ENCODE results near the gene PTPRA.

DNA sequence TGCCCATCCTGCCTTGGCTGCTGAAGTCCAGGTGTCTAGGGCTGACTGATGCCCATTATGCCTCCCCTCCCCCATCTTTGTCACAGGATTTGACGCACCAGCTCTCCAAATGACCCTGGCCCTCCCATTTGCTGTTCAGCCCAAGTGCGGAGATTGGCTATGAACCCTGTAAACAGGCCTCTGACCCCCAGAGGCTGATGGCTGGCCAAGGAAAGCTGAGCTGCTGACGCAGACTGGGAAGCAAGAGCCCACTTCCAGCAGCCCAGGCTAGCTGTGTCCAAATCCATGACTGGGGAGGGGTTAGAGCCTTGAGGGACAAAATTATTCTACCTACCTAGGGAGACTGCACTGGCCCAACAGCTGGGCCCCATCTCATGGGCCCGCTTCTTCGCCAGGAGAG is 169.3 kb downstream of the PTPRA start:
- no peak for TF ChIP-seq GABPA (IDR thresholded peaks at IDR 0.05 in 1 of 2, conservative IDR thresholded peaks at IDR 0.05 in 1 of 2)
- TF ChIP-seq HNF4G (IDR thresholded peaks at IDR 0.05), result no peak
- TF ChIP-seq, protein P1, sequence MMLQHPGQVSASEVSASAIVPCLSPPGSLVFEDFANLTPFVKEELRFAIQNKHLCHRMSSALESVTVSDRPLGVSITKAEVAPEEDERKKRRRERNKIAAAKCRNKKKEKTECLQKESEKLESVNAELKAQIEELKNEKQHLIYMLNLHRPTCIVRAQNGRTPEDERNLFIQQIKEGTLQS (IDR thresholded peaks at IDR 0.05), result no peak
- TF ChIP-seq, protein P2, sequence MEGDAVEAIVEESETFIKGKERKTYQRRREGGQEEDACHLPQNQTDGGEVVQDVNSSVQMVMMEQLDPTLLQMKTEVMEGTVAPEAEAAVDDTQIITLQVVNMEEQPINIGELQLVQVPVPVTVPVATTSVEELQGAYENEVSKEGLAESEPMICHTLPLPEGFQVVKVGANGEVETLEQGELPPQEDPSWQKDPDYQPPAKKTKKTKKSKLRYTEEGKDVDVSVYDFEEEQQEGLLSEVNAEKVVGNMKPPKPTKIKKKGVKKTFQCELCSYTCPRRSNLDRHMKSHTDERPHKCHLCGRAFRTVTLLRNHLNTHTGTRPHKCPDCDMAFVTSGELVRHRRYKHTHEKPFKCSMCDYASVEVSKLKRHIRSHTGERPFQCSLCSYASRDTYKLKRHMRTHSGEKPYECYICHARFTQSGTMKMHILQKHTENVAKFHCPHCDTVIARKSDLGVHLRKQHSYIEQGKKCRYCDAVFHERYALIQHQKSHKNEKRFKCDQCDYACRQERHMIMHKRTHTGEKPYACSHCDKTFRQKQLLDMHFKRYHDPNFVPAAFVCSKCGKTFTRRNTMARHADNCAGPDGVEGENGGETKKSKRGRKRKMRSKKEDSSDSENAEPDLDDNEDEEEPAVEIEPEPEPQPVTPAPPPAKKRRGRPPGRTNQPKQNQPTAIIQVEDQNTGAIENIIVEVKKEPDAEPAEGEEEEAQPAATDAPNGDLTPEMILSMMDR (IDR thresholded peaks at IDR 0.05; ENCODE audit: low read depth, low read length, missing input control), result no peak
- peak; percentile 82 for TF ChIP-seq SP1 (IDR thresholded peaks at IDR 0.05)
- TF ChIP-seq, protein P3, sequence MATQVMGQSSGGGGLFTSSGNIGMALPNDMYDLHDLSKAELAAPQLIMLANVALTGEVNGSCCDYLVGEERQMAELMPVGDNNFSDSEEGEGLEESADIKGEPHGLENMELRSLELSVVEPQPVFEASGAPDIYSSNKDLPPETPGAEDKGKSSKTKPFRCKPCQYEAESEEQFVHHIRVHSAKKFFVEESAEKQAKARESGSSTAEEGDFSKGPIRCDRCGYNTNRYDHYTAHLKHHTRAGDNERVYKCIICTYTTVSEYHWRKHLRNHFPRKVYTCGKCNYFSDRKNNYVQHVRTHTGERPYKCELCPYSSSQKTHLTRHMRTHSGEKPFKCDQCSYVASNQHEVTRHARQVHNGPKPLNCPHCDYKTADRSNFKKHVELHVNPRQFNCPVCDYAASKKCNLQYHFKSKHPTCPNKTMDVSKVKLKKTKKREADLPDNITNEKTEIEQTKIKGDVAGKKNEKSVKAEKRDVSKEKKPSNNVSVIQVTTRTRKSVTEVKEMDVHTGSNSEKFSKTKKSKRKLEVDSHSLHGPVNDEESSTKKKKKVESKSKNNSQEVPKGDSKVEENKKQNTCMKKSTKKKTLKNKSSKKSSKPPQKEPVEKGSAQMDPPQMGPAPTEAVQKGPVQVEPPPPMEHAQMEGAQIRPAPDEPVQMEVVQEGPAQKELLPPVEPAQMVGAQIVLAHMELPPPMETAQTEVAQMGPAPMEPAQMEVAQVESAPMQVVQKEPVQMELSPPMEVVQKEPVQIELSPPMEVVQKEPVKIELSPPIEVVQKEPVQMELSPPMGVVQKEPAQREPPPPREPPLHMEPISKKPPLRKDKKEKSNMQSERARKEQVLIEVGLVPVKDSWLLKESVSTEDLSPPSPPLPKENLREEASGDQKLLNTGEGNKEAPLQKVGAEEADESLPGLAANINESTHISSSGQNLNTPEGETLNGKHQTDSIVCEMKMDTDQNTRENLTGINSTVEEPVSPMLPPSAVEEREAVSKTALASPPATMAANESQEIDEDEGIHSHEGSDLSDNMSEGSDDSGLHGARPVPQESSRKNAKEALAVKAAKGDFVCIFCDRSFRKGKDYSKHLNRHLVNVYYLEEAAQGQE (IDR thresholded peaks at IDR 0.05), result no peak
- TF ChIP-seq YY1 (IDR thresholded peaks at IDR 0.05), result peak; percentile 64
- TF ChIP-seq, protein P4, sequence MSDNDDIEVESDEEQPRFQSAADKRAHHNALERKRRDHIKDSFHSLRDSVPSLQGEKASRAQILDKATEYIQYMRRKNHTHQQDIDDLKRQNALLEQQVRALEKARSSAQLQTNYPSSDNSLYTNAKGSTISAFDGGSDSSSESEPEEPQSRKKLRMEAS (IDR thresholded peaks at IDR 0.05), result no peak
- no peak for TF ChIP-seq RAD21 (IDR thresholded peaks at IDR 0.05)
- no peak for TF ChIP-seq JUND (IDR thresholded peaks at IDR 0.05)
- no peak for TF ChIP-seq TAF1 (conservative IDR thresholded peaks at IDR 0.05)
